ENCODE results near the gene SLC35C1. TPM values are rescaled to one million over a fixed set of nuclear protein-coding genes. Genes with fewer than 3 reads are reported as not detected.

SLC35C1 gene
- total and polyA plus RNA-seq, 2 of the 8 experiments (the other 6 are each of a cell fraction or from before 2014, with no cell fraction given): 4.6 to 10.6 TPM

DNA sequence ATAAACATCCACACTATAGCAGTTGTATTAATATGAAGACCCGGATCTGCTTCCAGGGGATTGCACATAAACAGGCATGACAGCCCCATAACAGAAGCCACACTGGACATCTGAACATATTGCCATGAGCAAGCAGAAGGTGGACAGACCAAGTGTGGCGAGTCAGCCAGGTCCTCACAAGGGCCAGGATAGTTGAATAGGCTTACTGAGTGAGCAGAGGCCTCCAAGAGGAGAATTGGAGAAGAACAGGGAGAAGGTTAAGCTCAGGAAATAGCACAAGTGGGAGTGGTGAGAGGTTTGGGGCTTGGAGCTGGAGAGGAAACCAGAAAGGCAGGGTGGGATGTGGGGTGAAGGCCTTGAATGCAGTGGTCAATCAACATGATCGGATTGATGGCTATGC is 10.8 kb downstream of the SLC35C1 start (continued):
- TF ChIP-seq SAP30 (IDR thresholded peaks at IDR 0.05; ENCODE audit: insufficient read depth, insufficient replicate concordance, low read length): no peak
- TF ChIP-seq, protein P1, sequence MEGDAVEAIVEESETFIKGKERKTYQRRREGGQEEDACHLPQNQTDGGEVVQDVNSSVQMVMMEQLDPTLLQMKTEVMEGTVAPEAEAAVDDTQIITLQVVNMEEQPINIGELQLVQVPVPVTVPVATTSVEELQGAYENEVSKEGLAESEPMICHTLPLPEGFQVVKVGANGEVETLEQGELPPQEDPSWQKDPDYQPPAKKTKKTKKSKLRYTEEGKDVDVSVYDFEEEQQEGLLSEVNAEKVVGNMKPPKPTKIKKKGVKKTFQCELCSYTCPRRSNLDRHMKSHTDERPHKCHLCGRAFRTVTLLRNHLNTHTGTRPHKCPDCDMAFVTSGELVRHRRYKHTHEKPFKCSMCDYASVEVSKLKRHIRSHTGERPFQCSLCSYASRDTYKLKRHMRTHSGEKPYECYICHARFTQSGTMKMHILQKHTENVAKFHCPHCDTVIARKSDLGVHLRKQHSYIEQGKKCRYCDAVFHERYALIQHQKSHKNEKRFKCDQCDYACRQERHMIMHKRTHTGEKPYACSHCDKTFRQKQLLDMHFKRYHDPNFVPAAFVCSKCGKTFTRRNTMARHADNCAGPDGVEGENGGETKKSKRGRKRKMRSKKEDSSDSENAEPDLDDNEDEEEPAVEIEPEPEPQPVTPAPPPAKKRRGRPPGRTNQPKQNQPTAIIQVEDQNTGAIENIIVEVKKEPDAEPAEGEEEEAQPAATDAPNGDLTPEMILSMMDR (IDR thresholded peaks at IDR 0.05; ENCODE audit: control extremely low read depth in 1 of 3, insufficient read depth in 1 of 3, low read depth in 1 of 3, low read length in 3 of 3): peak in 2 of 3 experiments; percentile 11 to 13; a peak in 2 of 4 replicates
- TF ChIP-seq, protein P2, sequence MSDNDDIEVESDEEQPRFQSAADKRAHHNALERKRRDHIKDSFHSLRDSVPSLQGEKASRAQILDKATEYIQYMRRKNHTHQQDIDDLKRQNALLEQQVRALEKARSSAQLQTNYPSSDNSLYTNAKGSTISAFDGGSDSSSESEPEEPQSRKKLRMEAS (IDR thresholded peaks at IDR 0.05): no peak
- TF ChIP-seq POLR2AphosphoS5 (IDR thresholded peaks at IDR 0.05; ENCODE audit: low read depth, low read length): no peak
- TF ChIP-seq KDM4A (IDR thresholded peaks at IDR 0.05; ENCODE audit: low read depth, low read length, severe bottlenecking): no peak

Measured in H1 (cell line).